Fibroblast of peridontal ligament (primary cell): ENCODE measurements around the gene SGPL1.
"Not testable (repeated sequence)": the region's sequence is repeated elsewhere in the genome, so short reads cannot be mapped to it uniquely, and the experiment has no call there.

ENCODE experiments used
- DNase-seq: peaks from one replicate; pipeline ENCODE4 v3.0.0-alpha.2; 2010; ENCODE audit errors: extremely low read depth

Gene SGPL1

GRCh38 chr10:70906031-70906783 is 90.5 kb downstream of the SGPL1 start:
- DNase-seq: no peak

DNA sequence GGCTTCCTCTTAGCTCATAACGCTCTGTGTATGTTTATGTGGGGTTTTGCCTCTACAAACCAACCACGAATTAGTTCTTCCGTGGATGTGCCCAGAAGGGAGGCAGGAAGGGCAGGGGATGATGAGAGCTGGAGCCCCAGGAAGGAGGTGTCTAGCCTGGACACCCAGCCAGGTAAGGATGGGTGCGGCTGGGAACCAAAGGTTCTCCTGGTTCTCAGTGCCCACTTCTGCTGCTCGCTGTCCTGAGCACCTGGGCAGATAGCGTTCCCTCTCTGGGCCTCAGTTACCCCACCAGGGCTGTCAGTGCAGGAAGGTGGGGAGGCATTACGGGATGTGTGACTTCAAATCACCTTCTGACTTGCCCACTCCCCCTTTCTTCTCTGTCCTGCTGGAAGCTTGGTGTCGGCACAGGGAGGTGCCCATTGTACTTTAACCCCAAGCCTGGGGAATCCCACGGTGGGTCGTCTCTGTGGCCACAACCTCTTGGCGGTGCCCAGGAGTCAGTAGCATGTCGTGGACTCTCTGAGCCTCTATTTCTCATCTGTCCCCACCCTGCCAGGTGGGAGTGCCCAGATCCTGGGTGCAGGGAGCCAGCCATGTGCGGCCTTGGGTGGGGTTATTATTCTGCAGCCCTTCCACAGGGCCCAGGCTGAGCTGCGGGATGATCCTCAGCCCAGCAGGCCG is 91.3 kb downstream of the SGPL1 start:
- no peak for DNase-seq

DNA sequence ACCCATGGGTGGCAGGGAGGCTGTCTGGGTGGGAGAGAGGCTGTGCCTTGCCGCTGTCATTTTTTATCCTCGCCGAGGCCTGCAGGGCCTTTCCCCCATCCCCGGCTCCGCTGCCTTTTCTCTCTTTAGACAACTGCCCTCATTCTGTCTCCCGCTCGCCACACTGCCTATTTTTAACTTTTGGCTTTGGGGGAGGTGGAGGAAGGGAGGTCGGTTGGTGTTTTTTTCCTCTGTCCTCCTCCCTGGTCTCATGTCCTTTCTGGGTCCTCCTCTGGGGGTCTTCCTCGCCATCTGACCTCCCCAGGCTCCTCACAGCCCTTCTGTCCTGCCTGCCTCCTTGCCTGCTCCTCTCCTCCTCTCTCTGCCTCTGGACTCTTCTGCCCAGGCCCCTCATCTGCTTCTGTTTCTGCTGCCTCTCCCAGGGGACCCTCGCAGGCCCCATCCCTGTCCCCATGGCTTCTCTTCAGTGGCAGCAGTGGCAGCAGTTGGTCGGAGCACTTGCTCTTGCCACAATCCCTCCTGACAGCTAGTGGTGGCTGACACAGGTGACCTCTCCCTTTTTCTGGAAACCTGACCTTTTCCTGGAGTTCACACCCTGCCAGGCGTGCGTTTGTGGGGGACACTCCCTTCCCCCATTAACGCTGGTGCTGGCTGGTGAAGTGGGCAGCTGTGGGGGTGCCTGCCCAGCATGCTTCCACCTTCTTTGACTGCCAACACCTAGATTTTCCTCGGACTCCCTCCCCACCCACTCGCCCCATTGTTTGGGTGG is 92.1 kb downstream of the SGPL1 start:
- no peak for DNase-seq

GRCh38 chr10:70908406-70909296 is 92.9 kb downstream of the SGPL1 start:
- DNase-seq: no peak

DNA sequence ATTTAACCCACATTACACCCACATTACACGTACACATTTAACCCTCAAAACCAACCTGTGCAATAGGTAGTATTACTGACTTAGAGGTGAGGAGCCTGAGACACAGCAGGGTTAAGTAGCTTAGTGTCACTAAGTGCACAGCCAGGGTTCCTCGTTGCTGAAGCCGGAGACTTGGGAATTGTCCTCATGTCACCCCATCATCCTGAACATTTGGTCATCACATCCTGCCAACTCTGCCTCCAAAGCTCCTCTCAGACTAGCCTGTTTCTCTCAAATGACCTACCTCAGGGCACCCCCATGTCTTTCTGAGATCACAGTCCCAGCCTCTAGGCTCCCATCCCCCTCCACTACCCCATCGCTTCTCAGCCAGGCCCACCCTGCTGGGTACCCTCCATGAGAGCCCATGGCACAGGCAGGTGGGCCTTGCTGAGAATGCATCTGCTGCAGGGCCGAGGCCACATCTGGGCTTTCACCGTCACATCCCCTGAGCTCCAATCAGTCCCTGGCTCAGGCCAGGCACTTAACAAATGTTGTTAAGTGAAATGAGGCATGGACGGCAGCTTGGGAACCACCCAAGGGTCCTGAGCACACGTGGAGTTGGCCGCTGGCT is 93.7 kb downstream of the SGPL1 start:
- DNase-seq: no peak

DNA sequence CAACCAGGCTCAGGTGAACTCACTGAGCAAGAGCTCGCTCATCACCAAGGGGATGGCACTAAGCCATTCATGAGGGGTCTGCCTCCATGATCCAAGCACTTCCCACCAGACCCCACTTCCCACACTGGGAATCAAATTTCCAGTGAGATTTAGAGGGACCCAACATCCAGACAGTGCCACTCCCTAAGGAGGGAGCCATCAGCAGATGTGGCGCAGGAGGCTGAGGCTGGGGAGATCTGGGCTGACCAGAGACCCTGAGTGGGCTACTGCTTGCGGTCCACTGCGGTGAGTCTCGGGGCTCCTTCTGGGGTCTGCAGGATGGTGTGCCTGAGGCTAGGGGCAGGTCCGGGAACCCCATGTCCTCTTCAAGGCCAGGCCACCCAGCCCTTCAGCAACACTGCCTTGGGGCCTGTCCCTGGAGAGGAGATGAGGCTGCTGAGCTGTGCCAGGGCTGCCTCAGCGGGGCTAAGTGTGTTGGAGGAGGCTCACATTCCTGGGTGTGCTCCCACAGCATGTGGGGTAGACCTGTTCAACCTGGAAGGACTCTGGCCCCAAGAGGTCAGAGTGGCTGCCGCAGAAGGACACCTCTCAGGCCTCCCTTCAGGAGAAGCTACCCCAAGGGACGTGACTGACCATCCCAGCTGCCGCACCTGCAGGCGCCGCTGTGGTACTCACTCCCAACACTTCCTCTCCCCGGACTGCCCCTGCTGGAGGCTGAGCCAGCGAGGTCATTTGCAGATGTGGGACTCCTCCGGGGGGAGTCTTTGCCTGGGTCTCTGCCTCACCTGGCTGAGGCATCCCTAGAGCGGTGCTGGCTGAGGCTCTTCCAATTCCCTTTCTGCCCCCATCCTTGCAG is 95.0 kb downstream of the SGPL1 start:
- no peak for DNase-seq

GRCh38 chr10:70911386-70911785 is 95.6 kb downstream of the SGPL1 start:
- no peak for DNase-seq

- DNase-seq: no peak
Measured at GRCh38 chr10:70912556-70912955, 96.8 kb downstream of the SGPL1 start.

GRCh38 chr10:70913191-70913892 is 97.6 kb downstream of the SGPL1 start:
- no peak for DNase-seq

DNA sequence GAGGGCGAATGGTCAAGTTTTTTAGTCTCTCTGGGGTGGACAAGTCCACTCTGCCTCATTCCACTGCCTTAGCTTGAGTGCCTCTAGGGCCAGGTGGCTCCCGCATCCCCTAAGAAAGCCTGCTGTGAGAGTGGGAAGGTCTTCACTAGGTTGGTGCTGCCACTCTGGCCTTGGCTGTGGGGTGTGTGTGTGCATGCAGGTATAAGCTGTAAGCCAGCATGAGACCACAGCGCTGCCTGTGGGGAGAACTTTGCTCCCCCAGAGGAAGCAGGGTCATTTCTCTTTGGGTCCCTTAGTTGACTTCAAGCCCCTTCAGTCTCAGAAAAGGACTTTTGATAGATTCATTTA is 98.1 kb downstream of the SGPL1 start:
- DNase-seq: no peak

- no peak for DNase-seq
Measured at GRCh38 chr10:70914316-70914864, 98.6 kb downstream of the SGPL1 start.

DNA sequence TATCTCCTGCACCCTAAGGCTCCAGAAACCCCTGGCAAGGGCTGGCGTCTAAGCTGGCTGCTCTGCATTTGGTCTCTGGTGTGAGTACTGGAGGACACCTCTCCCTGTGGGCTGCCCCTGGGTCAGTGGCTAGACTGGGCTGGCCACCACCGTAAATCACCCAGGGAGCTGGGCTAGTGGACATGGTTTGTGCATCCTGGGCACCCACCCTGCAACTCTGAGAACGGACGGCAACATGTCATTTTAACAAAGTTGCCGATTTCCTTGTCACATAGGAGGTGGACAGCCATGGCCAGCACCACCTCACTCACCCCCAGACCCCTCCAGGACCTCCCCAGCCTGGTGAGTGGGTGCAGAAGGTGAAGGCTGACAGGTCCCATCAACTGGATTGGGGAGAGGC is 99.5 kb downstream of the SGPL1 start:
- DNase-seq: no peak

GRCh38 chr10:70915806-70916205 is 100.1 kb downstream of the SGPL1 start:
- no peak for DNase-seq

DNA sequence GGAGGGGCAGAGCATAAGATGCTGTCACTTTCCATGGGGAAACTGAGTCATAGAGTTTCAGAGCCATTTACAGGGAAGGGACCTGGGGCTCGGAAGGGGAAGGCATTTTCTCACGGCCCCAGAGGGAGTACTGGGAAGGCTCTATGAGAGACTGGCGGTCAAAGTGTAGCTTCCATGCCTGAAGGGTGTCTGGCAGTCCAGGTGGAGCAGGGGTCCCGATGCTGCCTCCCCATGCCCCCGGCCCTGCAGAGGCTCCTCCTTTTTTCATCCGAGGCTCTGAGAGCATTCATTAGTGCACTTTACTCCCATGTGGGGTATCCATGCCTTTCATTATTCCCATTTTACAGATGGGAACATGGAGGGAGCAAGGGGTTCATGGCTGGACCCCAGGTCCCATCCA is 100.5 kb downstream of the SGPL1 start:
- DNase-seq: no peak

DNA sequence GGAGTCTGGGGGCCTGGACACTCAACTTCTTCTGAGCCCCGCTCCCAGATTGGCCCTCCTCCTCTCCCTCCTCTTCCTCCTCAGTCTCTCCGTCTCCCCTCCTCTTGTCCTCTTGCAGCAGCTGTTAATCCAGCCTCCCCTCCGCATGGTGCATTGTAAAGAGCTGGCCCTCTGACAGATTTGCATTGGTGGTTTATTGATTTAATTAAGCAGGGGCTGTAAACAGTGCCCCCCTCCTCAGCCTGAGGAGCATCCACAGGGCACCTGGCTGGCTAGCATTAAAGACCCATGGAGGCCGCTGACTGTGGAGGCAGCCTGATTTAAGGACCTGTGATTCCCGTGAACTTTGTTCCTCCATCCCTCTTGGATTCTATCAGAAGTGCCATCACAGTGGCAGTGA is 101.5 kb downstream of the SGPL1 start:
- no peak for DNase-seq

- no peak for DNase-seq
Measured at GRCh38 chr10:70917635-70918034, 101.9 kb downstream of the SGPL1 start.

DNA sequence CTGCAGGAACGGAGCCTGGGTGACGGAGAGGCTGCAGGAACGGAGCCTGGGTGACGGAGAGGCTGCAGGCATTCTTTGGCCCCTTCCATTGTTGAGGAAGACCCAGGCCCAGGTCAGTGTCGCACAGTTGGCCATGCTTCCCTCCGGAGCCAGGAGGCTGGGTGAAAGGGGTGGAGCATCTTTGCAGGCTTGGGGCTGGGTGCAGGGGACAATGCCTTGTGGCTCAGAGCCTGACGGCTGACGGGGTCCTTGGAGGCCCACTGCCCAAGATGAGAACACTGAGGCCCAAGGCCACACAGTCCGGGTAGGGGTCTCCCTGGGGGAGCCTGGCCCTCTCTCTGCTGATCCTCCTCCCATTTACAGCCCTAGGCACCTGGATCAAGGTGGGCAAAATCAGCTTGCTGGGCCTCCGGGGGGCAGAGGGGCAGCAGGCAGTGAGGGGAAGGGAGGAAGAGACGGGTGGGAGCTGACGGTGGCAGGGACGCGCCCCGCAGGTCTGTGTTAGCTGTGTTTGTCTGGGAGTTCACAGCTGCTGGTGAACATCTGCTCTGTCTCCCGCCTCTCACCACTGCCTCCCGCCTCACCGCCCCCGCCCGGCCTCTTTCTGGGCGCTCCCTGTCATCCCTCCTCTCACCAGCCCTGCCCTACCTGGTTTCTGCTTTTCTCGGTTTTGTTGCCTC is 103.2 kb downstream of the SGPL1 start:
- DNase-seq: no peak

- not testable (repeated sequence) for DNase-seq
Measured at GRCh38 chr10:70919906-70920305, 104.2 kb downstream of the SGPL1 start.

GRCh38 chr10:70920519-70920918 is 104.8 kb downstream of the SGPL1 start:
- DNase-seq: no peak
